Tibial artery (tissue), 4 donors: ENCODE results near the gene RARRES2.

ENCODE experiments used
- DNase-seq, 2 donors: peaks; one replicate each; pipeline ENCODE4 v3.0.0-alpha.2; 2019
- H3K27ac ChIP-seq, 2 donors: fragments of 200-600 bp; sonication (generic) in 1 of 2; 1 replicate in 1 of 2; 2 replicates in 1 of 2; pipeline ENCODE4 v1.5.1; 2018 to 2019; ENCODE audit warnings: mild to moderate bottlenecking in 1 of 2
- H3K27me3 ChIP-seq, 2 donors: fragments of 200-600 bp; sonication (generic) in 1 of 2; one replicate each; pipeline versions ENCODE4 v1.5.1 to v1.6.0; 2016 to 2019
- H3K36me3 ChIP-seq, 3 donors: fragments of 200-600 bp; sonication (generic) in 2 of 3; one replicate each; pipeline ENCODE4 v1.5.1; 2016 to 2019; ENCODE audit warnings: mild to moderate bottlenecking in 2 of 3
- H3K4me1 ChIP-seq, 4 donors: fragments of 200-600 bp; sonication (generic) in 2 of 4; 1 replicate in 3 of 4; 2 replicates in 1 of 4; pipeline ENCODE4 v1.5.1; 2016 to 2019
- H3K4me3 ChIP-seq, 2 donors: fragments of 200-600 bp; sonication (generic) in 1 of 2; 1 replicate in 1 of 2; 2 replicates in 1 of 2; pipeline ENCODE4 v1.5.1; 2018 to 2019; ENCODE audit warnings: mild to moderate bottlenecking in 2 of 2
- H3K9me3 ChIP-seq, 3 donors: fragments of 200-600 bp; sonication (generic) in 1 of 3; one replicate each; pipeline ENCODE4 v1.5.1; 2016 to 2019
- CTCF ChIP-seq, 2 experiments: fragments of 200-600 bp in 1 of 2; fragments of 450-650 bp in 1 of 2; IDR thresholded peaks; one replicate each; pipeline ENCODE4 v1.5.1; 2017 to 2019; ENCODE audit warnings: antibody characterized with exemption in 2 of 2, mild to moderate bottlenecking in 1 of 2, moderate library complexity in 1 of 2
- intact Hi-C: fragments of 100-400 bp; cut with DNase I; formaldehyde crosslinking; loops from one replicate; pipeline ENCODE4 v1.15.0; 2023; ENCODE audit warnings: low total_unique reads

The RARRES2 gene

GRCh38 chr7:150381785-150382122, 40.3 kb upstream of the RARRES2 start:
- DNase-seq: no peak
- Histone ChIP-seq H3K27me3 (no peaks in the 10 kb centered on the region), H3K9me3 (no peaks in the 10 kb centered on the region), H3K4me1 (peaks cover 0 to 41% (median 11%) of the 10 kb centered on the region in 4 donors), H3K36me3 (no peaks in the 10 kb centered on the region), H3K4me3 (no peak overlapping the region), H3K27ac (no peak overlapping the region)
- intact Hi-C loops: loop anchor here (5.0 kb wide), 1 partner anchor 44 kb away; no protein-coding TSS in a partner anchor
- TF ChIP-seq CTCF (IDR thresholded peaks at IDR 0.05): no peak

- Histone ChIP-seq H3K4me3 (no peak overlapping the region), H3K27ac (no peak overlapping the region), H3K27me3 (no peaks in the 10 kb centered on the region), H3K36me3 (no peaks in the 10 kb centered on the region), H3K4me1 (peaks cover 0 to 41% (median 11%) of the 10 kb centered on the region in 4 donors), H3K9me3 (no peaks in the 10 kb centered on the region)
- no peak for TF ChIP-seq CTCF (IDR thresholded peaks at IDR 0.05)
- intact Hi-C loops: loop anchor here (5.0 kb wide), 1 partner anchor 44 kb away; no protein-coding TSS in a partner anchor
- no peak for DNase-seq
Measured at GRCh38 chr7:150381096-150381495, 39.7 kb upstream of the RARRES2 start.

GRCh38 chr7:150380463-150380862, 39.0 kb upstream of the RARRES2 start:
- no peak for DNase-seq
- H3K4me1 ChIP-seq: peaks cover 0 to 41% (median 11%) of the 10 kb centered on the region in 4 donors
- intact Hi-C loops: loop anchor here (5.0 kb wide), 1 partner anchor 43 kb away; no protein-coding TSS in a partner anchor
- no peaks in the 10 kb centered on the region for H3K9me3 ChIP-seq
- TF ChIP-seq CTCF (IDR thresholded peaks at IDR 0.05): no peak
- no peaks in the 10 kb centered on the region for H3K27me3 ChIP-seq
- no peak overlapping the region for H3K27ac ChIP-seq
- no peak overlapping the region for H3K4me3 ChIP-seq
- no peaks in the 10 kb centered on the region for H3K36me3 ChIP-seq

GRCh38 chr7:150379441-150380379, 38.3 kb upstream of the RARRES2 start:
- no peaks in the 10 kb centered on the region for H3K9me3 ChIP-seq
- no peaks in the 10 kb centered on the region for H3K27me3 ChIP-seq
- H3K36me3 ChIP-seq: peaks cover 0 to under 1% (median 0%) of the 10 kb centered on the region in 3 donors
- DNase-seq: no peak
- peaks cover 0 to 41% (median 11%) of the 10 kb centered on the region in 4 donors for H3K4me1 ChIP-seq
- intact Hi-C loops: loop anchor here (5.0 kb wide), 1 partner anchor 42 kb away; no protein-coding TSS in a partner anchor
- H3K27ac ChIP-seq: peak overlapping the region; percentile 88
- TF ChIP-seq CTCF (IDR thresholded peaks at IDR 0.05): no peak
- H3K4me3 ChIP-seq: peak overlapping the region; percentile 82 to 96

- no peaks in the 10 kb centered on the region for H3K9me3 ChIP-seq
- intact Hi-C loops: no loop called here
- H3K27ac ChIP-seq: peak within 1 kb of the TSS; percentile 88
- H3K4me1 ChIP-seq: peaks cover 0 to 37% (median 11%) of the 10 kb centered on the region in 4 donors
- H3K36me3 ChIP-seq: peaks cover 3 to 8% (median 6%) of the 10 kb centered on the region in 3 donors
- peak; percentile 96 to 98 for DNase-seq
- peak in 1 of 2 experiments; percentile 24 for TF ChIP-seq CTCF (IDR thresholded peaks at IDR 0.05)
- peak within 1 kb of the TSS; percentile 82 to 96 for H3K4me3 ChIP-seq
- H3K27me3 ChIP-seq: no peaks in the 10 kb centered on the region
Measured at GRCh38 chr7:150378853-150379440, 37.5 kb upstream of the RARRES2 start, which contains the start of gene ZNF775. ZNF775 (plus strand) TSS chr7:150379330; CDS start chr7:150388471, 9,141 bp downstream.
